NB4 (cell line): Measurements from ENCODE around the gene EXOC6.

Source experiments
- DNase-seq: peaks from one replicate; pipeline ENCODE4 v3.0.0; 2010; ENCODE audit warnings: low read depth
- H3K4me3 ChIP-seq: one replicate; pipeline ENCODE4 v1.5.1; 2011; ENCODE audit warnings: mild to moderate bottlenecking, low read depth, low read length, moderate library complexity
- MYC ChIP-seq: IDR thresholded peaks from 2 replicates; pipeline ENCODE4 v1.6.1; 2011; ENCODE audit warnings: low read depth, low read length
- POLR2A ChIP-seq: IDR thresholded peaks from 2 replicates; pipeline ENCODE4 v1.6.1; 2011; ENCODE audit warnings: mild to moderate bottlenecking; ENCODE audit not compliant: insufficient read length; ENCODE audit errors: extremely low read depth
- TF ChIP-seq, protein P1 (sequence below): IDR thresholded peaks from 2 replicates; pipeline ENCODE4 v1.6.1; 2011; ENCODE audit warnings: low read depth, low read length
- TF ChIP-seq, protein P2 (sequence below): IDR thresholded peaks from one replicate; pipeline ENCODE4 v1.5.1; 2012; ENCODE audit warnings: low read depth, low read length

The EXOC6 gene

DNA sequence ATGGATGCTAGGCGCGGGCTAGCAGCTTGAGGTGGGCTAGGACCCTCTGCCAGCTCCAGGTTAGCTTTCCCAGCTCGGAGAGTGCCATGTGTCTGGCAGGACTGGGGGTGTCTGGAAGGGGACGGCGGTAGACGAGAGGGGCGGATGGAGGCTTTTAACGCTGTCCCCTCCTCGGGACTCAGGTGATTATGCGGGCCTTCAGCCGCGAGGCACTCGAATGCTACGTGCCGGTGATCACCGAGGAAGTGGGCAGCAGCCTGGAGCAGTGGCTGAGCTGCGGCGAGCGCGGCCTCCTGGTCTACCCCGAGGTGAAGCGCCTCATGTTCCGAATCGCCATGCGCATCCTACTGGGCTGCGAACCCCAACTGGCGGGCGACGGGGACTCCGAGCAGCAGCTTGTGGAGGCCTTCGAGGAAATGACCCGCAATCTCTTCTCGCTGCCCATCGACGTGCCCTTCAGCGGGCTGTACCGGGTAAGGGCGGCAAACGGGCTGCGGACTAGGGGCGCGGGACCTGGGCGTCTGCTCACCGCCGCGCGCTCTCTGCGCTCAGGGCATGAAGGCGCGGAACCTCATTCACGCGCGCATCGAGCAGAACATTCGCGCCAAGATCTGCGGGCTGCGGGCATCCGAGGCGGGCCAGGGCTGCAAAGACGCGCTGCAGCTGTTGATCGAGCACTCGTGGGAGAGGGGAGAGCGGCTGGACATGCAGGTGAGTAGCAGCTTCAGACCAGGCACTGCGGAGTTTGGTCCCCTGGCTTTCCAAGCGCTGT lies 226.5 kb downstream of the EXOC6 start:
- no peak for DNase-seq
- no peak overlapping the region for H3K4me3 ChIP-seq
- TF ChIP-seq MYC: no peak
- TF ChIP-seq, protein P1, sequence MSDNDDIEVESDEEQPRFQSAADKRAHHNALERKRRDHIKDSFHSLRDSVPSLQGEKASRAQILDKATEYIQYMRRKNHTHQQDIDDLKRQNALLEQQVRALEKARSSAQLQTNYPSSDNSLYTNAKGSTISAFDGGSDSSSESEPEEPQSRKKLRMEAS: no peak
- no peak for TF ChIP-seq POLR2A
- TF ChIP-seq, protein P2, sequence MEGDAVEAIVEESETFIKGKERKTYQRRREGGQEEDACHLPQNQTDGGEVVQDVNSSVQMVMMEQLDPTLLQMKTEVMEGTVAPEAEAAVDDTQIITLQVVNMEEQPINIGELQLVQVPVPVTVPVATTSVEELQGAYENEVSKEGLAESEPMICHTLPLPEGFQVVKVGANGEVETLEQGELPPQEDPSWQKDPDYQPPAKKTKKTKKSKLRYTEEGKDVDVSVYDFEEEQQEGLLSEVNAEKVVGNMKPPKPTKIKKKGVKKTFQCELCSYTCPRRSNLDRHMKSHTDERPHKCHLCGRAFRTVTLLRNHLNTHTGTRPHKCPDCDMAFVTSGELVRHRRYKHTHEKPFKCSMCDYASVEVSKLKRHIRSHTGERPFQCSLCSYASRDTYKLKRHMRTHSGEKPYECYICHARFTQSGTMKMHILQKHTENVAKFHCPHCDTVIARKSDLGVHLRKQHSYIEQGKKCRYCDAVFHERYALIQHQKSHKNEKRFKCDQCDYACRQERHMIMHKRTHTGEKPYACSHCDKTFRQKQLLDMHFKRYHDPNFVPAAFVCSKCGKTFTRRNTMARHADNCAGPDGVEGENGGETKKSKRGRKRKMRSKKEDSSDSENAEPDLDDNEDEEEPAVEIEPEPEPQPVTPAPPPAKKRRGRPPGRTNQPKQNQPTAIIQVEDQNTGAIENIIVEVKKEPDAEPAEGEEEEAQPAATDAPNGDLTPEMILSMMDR: no peak

DNA sequence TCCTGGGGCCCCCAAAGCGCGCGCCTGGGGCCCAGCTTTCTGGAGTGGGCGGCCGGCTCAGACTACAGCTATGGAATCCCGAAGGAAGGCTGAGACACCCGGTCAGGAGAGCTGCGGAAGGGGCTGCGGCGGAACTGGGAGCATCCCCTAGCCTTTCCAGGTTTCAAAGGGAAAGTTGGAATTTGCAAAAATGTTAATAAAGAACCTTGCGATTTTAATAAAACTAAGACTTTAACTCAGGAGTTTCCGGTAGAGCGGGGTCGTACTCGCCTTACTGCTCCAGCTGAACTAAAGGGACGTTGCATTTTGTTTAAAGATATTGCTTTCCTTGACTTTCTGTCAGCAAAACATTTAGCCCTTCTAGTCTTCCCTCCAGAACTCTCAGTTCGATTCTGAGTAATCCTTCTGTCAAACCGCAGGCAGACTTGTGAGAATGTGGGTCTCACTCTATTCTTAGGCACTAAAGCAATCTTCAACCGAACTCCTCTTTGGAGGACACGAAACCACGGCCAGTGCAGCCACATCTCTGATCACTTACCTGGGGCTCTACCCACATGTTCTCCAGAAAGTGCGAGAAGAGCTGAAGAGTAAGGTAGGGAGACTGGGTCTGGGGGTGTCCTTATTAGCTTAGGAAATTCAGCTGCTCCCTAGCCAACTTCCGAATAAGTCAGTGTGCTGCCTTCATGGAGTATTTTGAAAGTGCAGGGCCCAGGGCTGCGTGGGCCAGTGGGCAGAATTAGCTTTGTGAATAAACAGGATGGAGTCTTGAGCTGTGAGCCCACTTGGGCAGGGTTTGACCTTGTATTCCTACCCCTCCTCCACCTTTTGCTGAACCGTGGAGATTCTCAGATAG lies 227.3 kb downstream of the EXOC6 start:
- TF ChIP-seq, protein P2: no peak
- TF ChIP-seq POLR2A: no peak
- TF ChIP-seq, protein P1: no peak
- TF ChIP-seq MYC: no peak
- H3K4me3 ChIP-seq: no peak overlapping the region
- DNase-seq: no peak

DNA sequence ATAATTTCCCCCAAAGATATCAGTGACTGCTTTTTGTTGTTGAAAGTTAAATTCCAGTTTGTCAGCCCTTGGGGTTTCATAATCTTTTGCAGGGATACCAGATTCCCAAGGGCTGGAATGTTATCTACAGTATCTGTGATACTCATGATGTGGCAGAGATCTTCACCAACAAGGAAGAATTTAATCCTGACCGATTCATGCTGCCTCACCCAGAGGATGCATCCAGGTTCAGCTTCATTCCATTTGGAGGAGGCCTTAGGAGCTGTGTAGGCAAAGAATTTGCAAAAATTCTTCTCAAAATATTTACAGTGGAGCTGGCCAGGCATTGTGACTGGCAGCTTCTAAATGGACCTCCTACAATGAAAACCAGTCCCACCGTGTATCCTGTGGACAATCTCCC lies 228.6 kb downstream of the EXOC6 start:
- no peak for DNase-seq
- TF ChIP-seq POLR2A (no peak), MYC (no peak)
- TF ChIP-seq, protein P1: no peak
- TF ChIP-seq, protein P2: no peak
- no peak overlapping the region for H3K4me3 ChIP-seq

DNA sequence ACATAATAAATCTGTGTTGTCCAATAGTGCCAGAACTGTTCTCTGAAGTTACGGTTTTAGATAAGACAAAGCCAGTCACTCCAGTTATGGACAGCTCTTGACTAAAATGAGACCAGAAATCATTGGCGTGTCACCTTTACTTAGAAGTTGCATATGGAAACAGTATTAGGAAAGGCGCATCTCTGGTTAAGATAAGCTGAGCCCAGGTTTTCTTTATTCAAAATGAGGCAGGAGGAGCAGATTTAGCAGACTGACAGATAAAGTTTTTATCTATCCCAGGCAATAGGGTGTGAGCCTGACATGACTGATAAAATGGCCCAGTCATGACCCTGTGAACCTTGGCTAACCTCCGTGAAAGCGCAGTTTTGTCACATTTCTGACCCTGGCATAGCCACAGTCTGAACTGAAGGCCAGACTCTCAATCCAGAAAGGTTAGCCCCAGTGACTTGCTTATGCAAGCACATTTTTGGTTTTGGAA lies 229.6 kb downstream of the EXOC6 start:
- DNase-seq: no peak
- no peak overlapping the region for H3K4me3 ChIP-seq
- TF ChIP-seq MYC (no peak), POLR2A (no peak)
- TF ChIP-seq, protein P2: no peak
- TF ChIP-seq, protein P1: no peak

DNA sequence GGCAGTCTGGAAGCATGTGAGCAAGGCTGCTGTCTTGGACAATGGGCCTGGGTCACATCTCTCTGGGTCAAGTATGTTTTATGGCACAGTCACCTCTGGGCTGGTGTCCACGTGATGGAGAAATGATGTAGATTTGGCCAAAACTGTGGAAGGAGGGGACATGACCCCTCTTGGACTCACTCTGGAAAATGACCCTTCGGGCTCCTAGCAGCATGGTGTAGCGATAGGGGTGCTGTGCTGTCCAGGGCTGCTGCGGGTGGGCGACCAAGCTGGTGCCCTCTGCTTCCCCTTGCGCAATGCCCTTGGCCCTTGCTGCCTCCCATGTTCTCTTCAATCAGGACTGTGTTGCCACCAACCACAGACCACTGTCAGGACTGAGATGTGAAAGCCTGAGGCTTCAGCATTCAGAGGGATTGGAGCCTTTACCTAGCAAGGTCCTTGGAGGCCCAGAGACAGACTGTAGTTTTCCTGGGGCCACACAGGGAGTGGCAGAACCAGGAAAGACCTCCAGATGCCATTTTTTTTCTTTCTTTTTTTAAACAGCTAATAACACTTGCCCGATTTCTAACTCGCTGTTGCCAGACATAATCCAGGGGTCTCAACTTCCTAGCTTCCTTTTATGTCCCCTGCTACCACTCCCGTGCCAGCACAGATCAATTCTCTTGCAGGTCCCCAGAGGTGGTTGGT lies 231.5 kb downstream of the EXOC6 start:
- H3K4me3 ChIP-seq: no peak overlapping the region
- TF ChIP-seq MYC (no peak), POLR2A (no peak)
- TF ChIP-seq, protein P1: no peak
- TF ChIP-seq, protein P2: no peak
- no peak for DNase-seq
